Liver (tissue), 9 donors: ENCODE measurements around the gene PPP1R1A. TPM values are rescaled to one million over a fixed set of nuclear protein-coding genes. Genes with fewer than 3 reads are reported as not detected.

Experiments
- DNase-seq: peaks from one replicate; pipeline ENCODE4 v3.0.0-alpha.2; 2017; ENCODE audit warnings: low spot score
- H3K27ac ChIP-seq, 2 donors: one replicate each; pipeline ENCODE4 v1.7.0; 2013; ENCODE audit warnings: inconsistent platforms in 2 of 2, low read length in 2 of 2, control low read depth in 1 of 2, low read depth in 1 of 2, mild to moderate bottlenecking in 1 of 2
- H3K27me3 ChIP-seq, 4 donors: one replicate each; pipeline versions ENCODE4 v1.6.1 to v1.7.0; 2013; ENCODE audit warnings: low read length in 3 of 4, inconsistent platforms in 1 of 4, mild to moderate bottlenecking in 1 of 4, moderate library complexity in 1 of 4; ENCODE audit not compliant: control insufficient read depth in 4 of 4, insufficient read depth in 4 of 4
- H3K36me3 ChIP-seq, 4 donors: one replicate each; pipeline versions ENCODE4 v1.6.1 to v1.7.0; 2013; ENCODE audit warnings: low read length in 3 of 4, mild to moderate bottlenecking in 3 of 4, low read depth in 1 of 4, moderate library complexity in 1 of 4; ENCODE audit not compliant: control insufficient read depth in 4 of 4, insufficient read depth in 3 of 4
- H3K4me1 ChIP-seq, 4 donors: one replicate each; pipeline versions ENCODE4 v1.6.1 to v1.7.0; 2013; ENCODE audit warnings: low read length in 3 of 4, mild to moderate bottlenecking in 3 of 4, moderate library complexity in 1 of 4; ENCODE audit not compliant: control insufficient read depth in 4 of 4, insufficient read depth in 4 of 4
- H3K4me3 ChIP-seq, 3 donors: one replicate each; pipeline versions ENCODE4 v1.6.1 to v1.7.0; 2013; ENCODE audit warnings: low read length in 3 of 3, control low read depth in 1 of 3, low read depth in 1 of 3, mild to moderate bottlenecking in 1 of 3
- H3K9ac ChIP-seq, 2 donors: one replicate each; pipeline ENCODE4 v1.7.0; 2013; ENCODE audit warnings: low read length in 2 of 2, mild to moderate bottlenecking in 2 of 2, moderate library complexity in 2 of 2, control low read depth in 1 of 2, low read depth in 1 of 2
- H3K9me3 ChIP-seq, 4 donors: one replicate each; pipeline versions ENCODE4 v1.6.1 to v1.7.0; 2013; ENCODE audit warnings: low read length in 3 of 4; ENCODE audit not compliant: control insufficient read depth in 4 of 4
- ATF3 ChIP-seq: IDR thresholded peaks from 2 replicates; pipeline ENCODE4 v1.6.1; 2016; ENCODE audit warnings: antibody characterized with exemption
- EGR1 ChIP-seq, 2 donors: IDR thresholded peaks; 2 replicates each; pipeline ENCODE4 v1.6.1; 2016 to 2018; ENCODE audit warnings: antibody characterized with exemption in 2 of 2, low read depth in 2 of 2
- FOXA1 ChIP-seq: IDR thresholded peaks from 2 replicates; pipeline ENCODE4 v1.6.1; 2016; ENCODE audit warnings: antibody characterized with exemption
- GABPA ChIP-seq, 2 donors: IDR thresholded peaks in 1 of 2; conservative IDR thresholded peaks in 1 of 2; 2 replicates each; pipeline ENCODE4 v1.6.1; 2016; ENCODE audit warnings: antibody characterized with exemption in 2 of 2, mild to moderate bottlenecking in 1 of 2, moderate library complexity in 1 of 2
- HNF4A ChIP-seq, 2 donors: conservative IDR thresholded peaks; 2 replicates each; pipeline ENCODE4 v1.6.1; 2016; ENCODE audit warnings: antibody characterized with exemption in 2 of 2, mild to moderate bottlenecking in 2 of 2
- JUND ChIP-seq, 2 donors: IDR thresholded peaks; 2 replicates each; pipeline ENCODE4 v1.6.1; 2016; ENCODE audit warnings: antibody characterized with exemption in 2 of 2
- NR2F2 ChIP-seq: IDR thresholded peaks from 2 replicates; pipeline ENCODE4 v1.6.1; 2016; ENCODE audit warnings: antibody characterized with exemption
- RAD21 ChIP-seq, 2 donors: IDR thresholded peaks; 2 replicates each; pipeline ENCODE4 v1.6.1; 2016; ENCODE audit warnings: antibody characterized with exemption in 2 of 2, mild to moderate bottlenecking in 2 of 2
- REST ChIP-seq: IDR thresholded peaks from 2 replicates; pipeline ENCODE4 v1.6.1; 2016; ENCODE audit warnings: antibody characterized with exemption, mild to moderate bottlenecking
- RXRA ChIP-seq, 2 donors: IDR thresholded peaks; 2 replicates each; pipeline ENCODE4 v1.6.1; 2017 to 2018; ENCODE audit warnings: antibody characterized with exemption in 2 of 2, mild to moderate bottlenecking in 1 of 2
- SP1 ChIP-seq: IDR thresholded peaks from 2 replicates; pipeline ENCODE4 v1.6.1; 2018; ENCODE audit warnings: antibody characterized with exemption, mild to moderate bottlenecking
- TAF1 ChIP-seq: conservative IDR thresholded peaks from 2 replicates; pipeline ENCODE4 v1.6.1; 2016; ENCODE audit warnings: antibody characterized with exemption, mild to moderate bottlenecking
- YY1 ChIP-seq: IDR thresholded peaks from 2 replicates; pipeline ENCODE4 v1.6.1; 2016; ENCODE audit warnings: antibody characterized with exemption, mild to moderate bottlenecking
- WGBS: extraction: QIAGEN DNeasy Blood & Tissue Kit; methylation state at CpG from one replicate; pipeline ENCODE4 v1.1.7; 2013; 5-methylcytosine and 5-hydroxymethylcytosine counted together
- polyA plus RNA-seq, 2 donors: library from polyadenylated mRNA; stranded (reverse) in 1 of 2; unstranded in 1 of 2; fragments of 200-250 nt in 1 of 2; fragments of >200 nt in 1 of 2; fragmentation: Nextera tagmentation in 1 of 2; extraction: Ambion mirVana in 1 of 2; gene quantifications; one replicate each; pipeline versions ENCODE4 v1.2.1 to v1.2.3, GENCODE V29; 2013 to 2015
- total RNA-seq, 2 donors: library from RNA; depleted of rRNA; stranded (reverse); fragments of >200 nt; gene quantifications; one replicate each; pipeline ENCODE4 v1.2.3, GENCODE V29; 2014
- TF ChIP-seq, protein P1 (sequence below): fragments of 150-350 bp; IDR thresholded peaks from 2 replicates; pipeline ENCODE4 v1.5.1; 2017; ENCODE audit warnings: improper control_type of control experiment, low read depth, low read length; ENCODE audit not compliant: missing input control
- TF ChIP-seq, protein P2 (sequence below): IDR thresholded peaks from 2 replicates; pipeline ENCODE4 v1.6.1; 2016; ENCODE audit warnings: antibody characterized with exemption
- donor health status: healthy.
- donor health status: healthy.
- donor health status: healthy.
- donor health status: healthy.
- donor health status: healthy.

The PPP1R1A gene
- total and polyA plus RNA-seq, 4 donors: 8.1 to 182 (median 43.8) TPM

GRCh38 chr12:54603173-54603814 is 14.8 kb upstream of the PPP1R1A start:
- H3K27me3 ChIP-seq: no peaks in the 10 kb centered on the region
- TF ChIP-seq RAD21 (IDR thresholded peaks at IDR 0.05) (peak; percentile 76 to 81), JUND (IDR thresholded peaks at IDR 0.05) (no peak), GABPA (IDR thresholded peaks at IDR 0.05 in 1 of 2, conservative IDR thresholded peaks at IDR 0.05 in 1 of 2) (no peak), SP1 (no peak), YY1 (no peak), NR2F2 (no peak), FOXA1 (no peak), ATF3 (no peak), TAF1 (no peak), HNF4A (conservative IDR thresholded peaks at IDR 0.05) (no peak)
- TF ChIP-seq, protein P1, sequence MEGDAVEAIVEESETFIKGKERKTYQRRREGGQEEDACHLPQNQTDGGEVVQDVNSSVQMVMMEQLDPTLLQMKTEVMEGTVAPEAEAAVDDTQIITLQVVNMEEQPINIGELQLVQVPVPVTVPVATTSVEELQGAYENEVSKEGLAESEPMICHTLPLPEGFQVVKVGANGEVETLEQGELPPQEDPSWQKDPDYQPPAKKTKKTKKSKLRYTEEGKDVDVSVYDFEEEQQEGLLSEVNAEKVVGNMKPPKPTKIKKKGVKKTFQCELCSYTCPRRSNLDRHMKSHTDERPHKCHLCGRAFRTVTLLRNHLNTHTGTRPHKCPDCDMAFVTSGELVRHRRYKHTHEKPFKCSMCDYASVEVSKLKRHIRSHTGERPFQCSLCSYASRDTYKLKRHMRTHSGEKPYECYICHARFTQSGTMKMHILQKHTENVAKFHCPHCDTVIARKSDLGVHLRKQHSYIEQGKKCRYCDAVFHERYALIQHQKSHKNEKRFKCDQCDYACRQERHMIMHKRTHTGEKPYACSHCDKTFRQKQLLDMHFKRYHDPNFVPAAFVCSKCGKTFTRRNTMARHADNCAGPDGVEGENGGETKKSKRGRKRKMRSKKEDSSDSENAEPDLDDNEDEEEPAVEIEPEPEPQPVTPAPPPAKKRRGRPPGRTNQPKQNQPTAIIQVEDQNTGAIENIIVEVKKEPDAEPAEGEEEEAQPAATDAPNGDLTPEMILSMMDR: peak; percentile 79
- no peak for DNase-seq
- no peaks in the 10 kb centered on the region for H3K4me1 ChIP-seq
- no peak overlapping the region for H3K27ac ChIP-seq
- no peaks in the 10 kb centered on the region for H3K36me3 ChIP-seq
- no peak overlapping the region for H3K9ac ChIP-seq
- no peaks in the 10 kb centered on the region for H3K9me3 ChIP-seq
- no peak overlapping the region for H3K4me3 ChIP-seq
- 20% methylated on average over 8 of the region's 8 CpGs for WGBS

GRCh38 chr12:54602661-54603060 is 14.2 kb upstream of the PPP1R1A start:
- DNase-seq: no peak
- H3K36me3 ChIP-seq: no peaks in the 10 kb centered on the region
- TF ChIP-seq SP1 (no peak), RXRA (IDR thresholded peaks at IDR 0.05) (no peak), ATF3 (no peak), NR2F2 (no peak), GABPA (IDR thresholded peaks at IDR 0.05 in 1 of 2, conservative IDR thresholded peaks at IDR 0.05 in 1 of 2) (no peak), TAF1 (no peak), YY1 (no peak), EGR1 (IDR thresholded peaks at IDR 0.05; ENCODE audit: low read depth in 2 of 2) (no peak), HNF4A (conservative IDR thresholded peaks at IDR 0.05) (no peak), REST (no peak)
- TF ChIP-seq, protein P1: no peak
- TF ChIP-seq, protein P2, sequence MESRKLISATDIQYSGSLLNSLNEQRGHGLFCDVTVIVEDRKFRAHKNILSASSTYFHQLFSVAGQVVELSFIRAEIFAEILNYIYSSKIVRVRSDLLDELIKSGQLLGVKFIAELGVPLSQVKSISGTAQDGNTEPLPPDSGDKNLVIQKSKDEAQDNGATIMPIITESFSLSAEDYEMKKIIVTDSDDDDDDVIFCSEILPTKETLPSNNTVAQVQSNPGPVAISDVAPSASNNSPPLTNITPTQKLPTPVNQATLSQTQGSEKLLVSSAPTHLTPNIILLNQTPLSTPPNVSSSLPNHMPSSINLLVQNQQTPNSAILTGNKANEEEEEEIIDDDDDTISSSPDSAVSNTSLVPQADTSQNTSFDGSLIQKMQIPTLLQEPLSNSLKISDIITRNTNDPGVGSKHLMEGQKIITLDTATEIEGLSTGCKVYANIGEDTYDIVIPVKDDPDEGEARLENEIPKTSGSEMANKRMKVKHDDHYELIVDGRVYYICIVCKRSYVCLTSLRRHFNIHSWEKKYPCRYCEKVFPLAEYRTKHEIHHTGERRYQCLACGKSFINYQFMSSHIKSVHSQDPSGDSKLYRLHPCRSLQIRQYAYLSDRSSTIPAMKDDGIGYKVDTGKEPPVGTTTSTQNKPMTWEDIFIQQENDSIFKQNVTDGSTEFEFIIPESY: no peak

More at GRCh38 chr12:54602661-54603060, 14.2 kb upstream of the PPP1R1A start:
- Histone ChIP-seq H3K4me3 (no peak overlapping the region), H3K27me3 (no peaks in the 10 kb centered on the region), H3K4me1 (no peaks in the 10 kb centered on the region), H3K9ac (no peak overlapping the region), H3K27ac (no peak overlapping the region), H3K9me3 (no peaks in the 10 kb centered on the region)
- WGBS: 50% methylated on average over 2 of the region's 2 CpGs
